Ascending aorta (tissue), 2 donors: ENCODE data around the gene SLC18A2. TPM values are rescaled to one million over a fixed set of nuclear protein-coding genes. Genes with fewer than 3 reads are reported as not detected.
"Not testable (repeated sequence)": the region's sequence is repeated elsewhere in the genome, so short reads cannot be mapped to it uniquely, and the experiment has no call there.

Experiments
- DNase-seq, 2 donors: peaks; one replicate each; pipeline ENCODE4 v3.0.0-alpha.2; 2019; ENCODE audit warnings: low spot score in 2 of 2
- H3K27ac ChIP-seq, 2 donors: fragments of 200-600 bp; sonication (generic); one replicate each; pipeline ENCODE4 v1.5.1; 2016 to 2017; ENCODE audit warnings: mild to moderate bottlenecking in 1 of 2
- H3K27me3 ChIP-seq: fragments of 200-600 bp; sonication (generic); one replicate; pipeline ENCODE4 v1.5.1; 2017
- H3K36me3 ChIP-seq, 2 donors: fragments of 200-600 bp; sonication (generic); one replicate each; pipeline ENCODE4 v1.5.1; 2016
- H3K4me1 ChIP-seq, 2 donors: fragments of 200-600 bp; sonication (generic); one replicate each; pipeline ENCODE4 v1.5.1; 2016 to 2017; ENCODE audit warnings: mild to moderate bottlenecking in 1 of 2
- H3K4me3 ChIP-seq, 2 donors: fragments of 200-600 bp; sonication (generic); one replicate each; pipeline ENCODE4 v1.5.1; 2016 to 2017; ENCODE audit warnings: mild to moderate bottlenecking in 1 of 2
- H3K9me3 ChIP-seq, 2 donors: fragments of 200-600 bp; sonication (generic); one replicate each; pipeline ENCODE4 v1.5.1; 2016
- intact Hi-C: fragments of 100-400 bp; cut with DNase I; formaldehyde crosslinking; loops from one replicate; pipeline ENCODE4 v1.15.1; 2023
- total RNA-seq: library from RNA; depleted of rRNA; stranded (reverse); fragments of >200 nt; gene quantifications from one replicate; pipeline ENCODE4 v1.1.0, GENCODE V29; 2016
- TF ChIP-seq, protein P1 (sequence below), 3 experiments: fragments of 200-600 bp in 2 of 3; fragments of 450-650 bp in 1 of 3; sonication (generic) in 2 of 3; IDR thresholded peaks; one replicate each; pipeline ENCODE4 v1.5.1; 2016 to 2019; ENCODE audit warnings: antibody characterized with exemption in 3 of 3, mild to moderate bottlenecking in 1 of 3, moderate library complexity in 1 of 3

The SLC18A2 gene
- total RNA-seq, 1 donor from 2014 or later: not detected

DNA sequence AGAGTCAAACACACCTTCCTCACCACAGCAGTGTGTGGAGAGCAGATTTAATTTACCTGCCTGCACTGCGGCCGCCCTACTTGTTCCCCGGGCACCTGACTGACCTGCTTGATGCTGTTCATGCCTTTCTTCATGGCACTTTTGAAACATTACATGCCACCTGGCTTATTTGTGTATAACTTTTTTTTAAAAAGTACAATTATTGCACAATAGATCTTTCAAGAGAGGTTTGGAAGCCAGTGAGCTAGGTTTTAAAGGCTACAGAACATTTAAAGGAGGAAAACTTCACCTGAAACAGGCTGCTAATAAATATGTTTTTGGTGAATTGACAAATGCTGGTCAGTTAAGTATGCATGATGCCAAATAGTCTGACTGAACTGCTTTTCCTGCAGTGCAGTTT lies 33.1 kb downstream of the SLC18A2 start:
- TF ChIP-seq, protein P1, sequence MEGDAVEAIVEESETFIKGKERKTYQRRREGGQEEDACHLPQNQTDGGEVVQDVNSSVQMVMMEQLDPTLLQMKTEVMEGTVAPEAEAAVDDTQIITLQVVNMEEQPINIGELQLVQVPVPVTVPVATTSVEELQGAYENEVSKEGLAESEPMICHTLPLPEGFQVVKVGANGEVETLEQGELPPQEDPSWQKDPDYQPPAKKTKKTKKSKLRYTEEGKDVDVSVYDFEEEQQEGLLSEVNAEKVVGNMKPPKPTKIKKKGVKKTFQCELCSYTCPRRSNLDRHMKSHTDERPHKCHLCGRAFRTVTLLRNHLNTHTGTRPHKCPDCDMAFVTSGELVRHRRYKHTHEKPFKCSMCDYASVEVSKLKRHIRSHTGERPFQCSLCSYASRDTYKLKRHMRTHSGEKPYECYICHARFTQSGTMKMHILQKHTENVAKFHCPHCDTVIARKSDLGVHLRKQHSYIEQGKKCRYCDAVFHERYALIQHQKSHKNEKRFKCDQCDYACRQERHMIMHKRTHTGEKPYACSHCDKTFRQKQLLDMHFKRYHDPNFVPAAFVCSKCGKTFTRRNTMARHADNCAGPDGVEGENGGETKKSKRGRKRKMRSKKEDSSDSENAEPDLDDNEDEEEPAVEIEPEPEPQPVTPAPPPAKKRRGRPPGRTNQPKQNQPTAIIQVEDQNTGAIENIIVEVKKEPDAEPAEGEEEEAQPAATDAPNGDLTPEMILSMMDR (IDR thresholded peaks at IDR 0.05): no peak
- no peaks in the 10 kb centered on the region for H3K4me1 ChIP-seq
- no peak for DNase-seq
- no peaks in the 10 kb centered on the region for H3K36me3 ChIP-seq
- no peak overlapping the region for H3K27ac ChIP-seq
- intact Hi-C loops: no loop called here
- H3K27me3 ChIP-seq: no peaks in the 10 kb centered on the region
- no peaks in the 10 kb centered on the region for H3K9me3 ChIP-seq
- H3K4me3 ChIP-seq: no peak overlapping the region

DNA sequence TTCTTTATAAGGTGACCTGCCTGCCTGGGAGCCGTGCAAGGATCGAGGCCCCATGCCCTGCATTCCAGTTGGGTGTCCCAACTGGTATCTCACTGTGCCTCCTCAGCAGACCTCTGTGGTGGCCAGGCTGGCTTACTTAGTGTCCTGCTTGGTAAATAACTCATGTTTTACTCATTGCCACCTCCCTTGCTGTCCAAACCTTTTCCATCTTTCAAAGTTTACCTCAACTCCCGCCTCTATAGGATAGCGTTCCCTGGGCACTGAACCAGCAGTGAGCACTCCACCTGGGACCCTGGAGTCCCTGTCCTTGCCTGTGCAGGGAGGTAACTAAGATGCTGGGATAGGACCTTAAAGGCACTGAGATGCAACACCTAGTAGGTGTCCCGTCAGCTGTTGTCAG lies 33.6 kb downstream of the SLC18A2 start:
- TF ChIP-seq, protein P1 (IDR thresholded peaks at IDR 0.05): no peak
- no peak for DNase-seq
- H3K27me3 ChIP-seq: no peaks in the 10 kb centered on the region
- intact Hi-C loops: no loop called here
- no peak overlapping the region for H3K27ac ChIP-seq
- H3K36me3 ChIP-seq: no peaks in the 10 kb centered on the region
- no peaks in the 10 kb centered on the region for H3K4me1 ChIP-seq
- no peaks in the 10 kb centered on the region for H3K9me3 ChIP-seq
- H3K4me3 ChIP-seq: no peak overlapping the region

DNA sequence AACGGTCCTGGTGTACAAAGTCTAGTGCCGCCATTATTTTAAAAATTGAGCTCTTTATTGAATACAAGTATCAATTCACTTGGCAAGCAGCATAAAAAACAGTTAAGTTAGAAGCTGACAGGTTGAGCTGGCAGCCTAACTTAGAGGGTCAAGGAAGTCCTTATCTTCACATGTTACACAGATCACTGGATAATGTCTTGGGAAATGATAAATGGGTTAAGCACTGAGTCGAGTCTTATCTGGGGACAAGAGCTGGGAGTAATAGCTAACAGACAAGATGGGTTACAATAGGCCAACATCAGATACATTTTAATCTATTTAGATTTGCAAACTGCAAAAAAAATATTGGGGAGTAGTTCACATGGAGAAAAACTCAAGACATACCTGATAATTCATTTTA lies 34.2 kb downstream of the SLC18A2 start:
- no peak for DNase-seq
- H3K4me3 ChIP-seq: no peak overlapping the region
- H3K9me3 ChIP-seq: no peaks in the 10 kb centered on the region
- intact Hi-C loops: no loop called here
- H3K4me1 ChIP-seq: no peaks in the 10 kb centered on the region
- TF ChIP-seq, protein P1 (IDR thresholded peaks at IDR 0.05): no peak
- no peaks in the 10 kb centered on the region for H3K27me3 ChIP-seq
- no peaks in the 10 kb centered on the region for H3K36me3 ChIP-seq
- H3K27ac ChIP-seq: no peak overlapping the region

DNA sequence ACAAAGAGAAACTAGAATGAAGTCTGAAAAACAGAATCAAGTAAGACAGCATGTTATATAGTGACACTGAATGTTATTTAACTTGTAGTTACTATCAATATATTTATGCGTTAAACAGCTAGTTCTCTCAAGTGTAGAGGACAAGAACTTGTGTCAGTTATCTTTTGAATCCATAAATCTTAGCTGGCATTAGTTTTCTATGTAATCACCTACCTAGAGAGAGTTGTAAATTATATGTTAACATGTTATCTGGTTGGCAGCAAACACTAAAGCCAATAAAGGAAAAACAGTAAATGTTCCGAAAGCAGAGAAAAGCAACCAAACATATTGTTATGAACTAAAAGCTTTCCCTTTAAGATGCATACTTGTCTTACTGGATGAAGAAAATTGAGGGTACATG lies 36.8 kb downstream of the SLC18A2 start:
- Histone ChIP-seq H3K4me1 (no peaks in the 10 kb centered on the region), H3K27ac (no peak overlapping the region), H3K36me3 (no peaks in the 10 kb centered on the region), H3K4me3 (no peak overlapping the region), H3K9me3 (no peaks in the 10 kb centered on the region), H3K27me3 (no peaks in the 10 kb centered on the region)
- DNase-seq: no peak
- TF ChIP-seq, protein P1 (IDR thresholded peaks at IDR 0.05): no peak
- intact Hi-C loops: no loop called here

DNA sequence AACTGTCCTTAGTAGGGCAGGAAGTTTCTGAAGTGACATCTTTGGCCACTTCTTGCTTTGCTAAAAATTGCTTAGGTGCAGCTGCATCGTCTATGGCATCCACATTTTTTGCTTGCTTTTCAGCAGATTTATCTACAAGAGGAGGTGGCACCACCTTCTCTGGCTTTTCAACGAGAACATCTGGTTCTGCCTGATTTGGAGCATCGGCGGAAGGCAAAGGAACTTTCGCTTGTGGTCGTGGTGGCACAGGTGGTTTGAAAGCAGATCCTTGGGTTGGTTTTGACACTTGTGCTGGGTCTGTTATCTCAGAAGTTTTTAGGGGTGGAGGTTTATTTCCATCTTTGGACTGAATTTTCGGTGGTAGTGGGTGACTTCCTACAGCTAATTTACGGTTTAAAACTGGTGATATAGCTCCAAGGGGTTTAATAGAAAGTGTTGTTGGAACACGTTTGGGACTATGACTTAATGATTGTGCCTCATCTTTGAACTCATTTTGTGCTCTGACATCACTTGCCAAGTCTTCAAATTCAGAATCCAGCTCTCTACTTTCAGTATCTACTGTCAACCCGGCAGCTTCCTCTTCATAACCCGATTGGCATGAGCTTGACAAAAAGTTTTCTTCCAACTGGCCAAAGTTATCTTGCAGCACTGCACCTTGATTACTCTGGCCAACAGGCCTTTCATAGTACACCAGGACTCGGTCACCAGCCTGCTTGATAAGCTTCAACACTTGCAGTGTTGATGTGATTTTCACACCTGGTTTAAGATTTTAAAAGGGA lies 44.0 kb downstream of the SLC18A2 start:
- no peaks in the 10 kb centered on the region for H3K9me3 ChIP-seq
- H3K36me3 ChIP-seq: peaks cover 7 to 34% of the 10 kb centered on the region in 2 donors
- H3K4me1 ChIP-seq: no peaks in the 10 kb centered on the region
- no peak for DNase-seq
- intact Hi-C loops: no loop called here
- no peaks in the 10 kb centered on the region for H3K27me3 ChIP-seq
- TF ChIP-seq, protein P1 (IDR thresholded peaks at IDR 0.05): no peak
- H3K27ac ChIP-seq: no peak overlapping the region
- no peak overlapping the region for H3K4me3 ChIP-seq

DNA sequence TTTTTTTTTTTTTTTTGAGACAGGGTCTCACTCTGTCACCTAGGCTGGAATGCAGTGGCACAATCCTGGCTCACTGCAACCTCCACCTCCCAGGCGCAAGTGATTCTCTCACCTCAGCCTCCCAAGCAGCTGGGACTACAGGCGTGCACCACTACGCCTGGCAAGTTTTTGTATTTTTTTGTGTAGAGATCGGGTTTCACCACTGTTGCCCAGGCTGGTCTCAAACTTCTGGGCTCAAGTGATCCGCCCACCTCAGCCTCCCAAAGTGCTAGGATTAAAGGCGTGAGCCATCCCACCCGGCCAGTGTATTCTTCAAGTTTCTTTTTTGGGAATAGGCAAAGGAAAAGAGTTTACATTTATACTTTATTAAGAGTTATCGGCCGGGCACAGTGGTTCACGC lies 50.0 kb downstream of the SLC18A2 start:
- H3K4me1 ChIP-seq, H3K4me3 ChIP-seq, H3K9me3 ChIP-seq, DNase-seq, H3K27me3 ChIP-seq, intact Hi-C loops, H3K27ac ChIP-seq: not testable (repeated sequence)
- H3K36me3 ChIP-seq: peaks cover 0 to 21% of the 10 kb centered on the region in 2 donors
